IPS-18c (cell line): Measurements from ENCODE around the gene AVPR2.
A peak's percentile ranks its signal among the peaks of the same experiment; 100 is the strongest.

ENCODE experiments used
- H3K4me3 ChIP-seq: 2 replicates; pipeline ENCODE4 v1.7.0; 2013; ENCODE audit warnings: low read depth, mild to moderate bottlenecking, low read length, moderate library complexity; ENCODE audit not compliant: insufficient read depth
- H3K9me3 ChIP-seq: one replicate; pipeline ENCODE4 v1.6.1; 2013; ENCODE audit warnings: mild to moderate bottlenecking, low read length, moderate library complexity; ENCODE audit not compliant: control insufficient read depth, insufficient read depth

AVPR2 gene

DNA sequence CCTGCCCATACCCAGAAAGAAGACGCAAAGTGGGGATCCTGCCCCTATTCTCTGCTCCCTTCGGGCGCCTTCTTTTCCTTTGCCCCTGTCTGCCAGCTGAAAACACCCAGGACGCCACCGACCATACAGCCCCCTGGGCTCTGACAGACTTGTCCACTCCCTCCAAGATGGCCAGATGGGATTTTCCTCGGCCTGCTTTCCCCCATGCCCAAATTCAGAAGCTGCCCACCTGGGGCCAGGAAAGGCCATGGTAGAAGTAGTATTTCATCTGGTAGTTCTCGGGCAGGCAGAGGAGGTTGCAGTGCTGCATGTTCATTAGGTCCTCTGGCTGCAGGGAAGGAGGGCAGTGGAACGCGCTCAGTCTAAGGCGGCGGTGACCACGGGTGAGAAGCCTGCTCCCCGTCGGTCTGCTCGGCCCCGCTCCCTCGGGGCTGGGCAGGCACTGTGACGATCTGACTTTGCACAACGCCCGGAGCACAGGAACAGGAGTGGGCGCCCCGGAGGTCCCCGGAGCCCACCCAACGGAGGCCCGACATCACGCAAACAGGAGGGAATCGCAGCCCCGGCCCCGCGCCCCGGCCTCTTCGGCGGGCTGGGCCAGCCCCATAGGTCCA is 29.8 kb downstream of the AVPR2 start:
- H3K4me3 ChIP-seq, result peak overlapping the region; percentile 63
- H3K9me3 ChIP-seq, result peaks cover 9% of the 10 kb centered on the region

DNA sequence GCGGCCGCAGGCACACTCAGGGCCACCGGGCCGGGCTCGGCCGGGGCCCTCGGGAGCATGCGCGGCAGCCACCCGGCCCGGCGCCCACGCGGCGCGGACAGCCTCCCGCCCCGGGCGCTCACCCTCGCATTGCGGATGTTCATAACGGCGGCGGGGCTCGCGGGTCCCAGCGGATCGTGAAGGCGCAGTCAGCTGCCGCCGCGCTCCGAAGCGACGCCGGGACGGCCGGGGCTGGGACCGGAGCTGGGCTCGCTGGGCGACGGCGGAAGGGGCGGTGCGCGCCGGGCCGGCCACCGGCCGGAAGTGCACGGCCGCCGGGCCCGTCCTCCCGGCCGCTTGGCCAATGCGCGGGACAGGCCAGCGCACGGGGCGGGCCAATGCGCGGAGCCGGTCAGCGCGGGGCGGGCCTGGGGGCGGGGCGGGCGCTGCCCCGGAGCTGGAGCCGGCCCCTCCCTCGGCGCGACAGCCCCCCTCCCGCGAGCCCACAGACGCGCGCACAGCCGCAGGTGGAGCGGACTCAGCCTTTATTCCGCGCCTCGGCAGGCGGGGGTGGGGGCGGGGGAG is 30.4 kb downstream of the AVPR2 start, which contains the start of gene NAA10:
NAA10 (minus strand) TSS at position 276 of the 564 bp plus-strand sequence; CDS start at position 143, 133 bp downstream.
- Histone ChIP-seq H3K9me3 (peaks cover 9% of the 10 kb centered on the region), H3K4me3 (peak within 1 kb of the TSS; percentile 63)

DNA sequence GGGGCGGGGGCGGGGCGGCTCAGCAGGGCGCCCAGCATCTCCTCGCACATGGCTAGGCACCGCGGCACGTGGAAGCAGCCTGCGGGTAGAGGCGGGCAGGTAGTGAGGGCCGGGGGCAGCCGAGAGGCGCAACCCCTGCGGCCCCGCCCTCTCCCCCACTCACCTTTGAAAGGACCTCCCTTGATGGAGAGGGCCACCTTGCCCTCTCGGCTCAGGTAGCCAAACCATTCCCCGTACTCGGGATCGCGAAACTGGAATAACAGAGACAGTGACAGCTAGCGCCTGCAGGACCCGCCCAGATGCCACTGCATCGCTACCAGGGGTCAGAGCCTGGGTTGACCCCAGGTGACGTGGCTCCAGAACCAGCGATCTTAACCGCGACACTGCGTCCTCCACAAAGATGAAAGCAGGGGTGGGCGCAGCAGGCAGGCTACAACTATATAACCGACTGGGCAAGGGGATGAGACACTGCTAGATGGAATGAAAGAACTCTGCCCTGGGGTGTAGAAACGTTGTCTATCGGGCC is 30.9 kb downstream of the AVPR2 start:
- Histone ChIP-seq H3K9me3 (peaks cover 9% of the 10 kb centered on the region), H3K4me3 (peak overlapping the region; percentile 4; the same call in 1 of the 2 replicates)

DNA sequence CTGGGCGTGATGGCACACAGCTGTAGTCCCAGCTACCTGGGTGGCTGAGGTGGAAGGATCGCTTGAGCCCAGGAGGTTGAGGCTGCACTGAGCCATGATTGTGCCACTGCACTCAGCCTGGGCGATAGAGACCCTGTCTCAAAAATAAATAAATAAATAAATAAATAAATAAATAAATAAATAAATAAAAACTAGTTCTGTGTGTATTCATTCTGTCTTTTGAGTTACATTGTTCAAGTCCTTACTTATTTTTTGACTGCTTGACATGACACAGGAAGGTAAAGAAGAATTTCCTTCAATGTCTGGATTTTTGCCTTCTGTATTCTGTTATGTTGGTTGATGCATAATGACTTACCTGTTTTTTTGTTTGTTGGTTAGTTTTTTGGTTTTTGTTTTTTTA is 32.6 kb downstream of the AVPR2 start:
- H3K4me3 ChIP-seq, result no peak overlapping the region
- peaks cover 7% of the 10 kb centered on the region for H3K9me3 ChIP-seq

DNA sequence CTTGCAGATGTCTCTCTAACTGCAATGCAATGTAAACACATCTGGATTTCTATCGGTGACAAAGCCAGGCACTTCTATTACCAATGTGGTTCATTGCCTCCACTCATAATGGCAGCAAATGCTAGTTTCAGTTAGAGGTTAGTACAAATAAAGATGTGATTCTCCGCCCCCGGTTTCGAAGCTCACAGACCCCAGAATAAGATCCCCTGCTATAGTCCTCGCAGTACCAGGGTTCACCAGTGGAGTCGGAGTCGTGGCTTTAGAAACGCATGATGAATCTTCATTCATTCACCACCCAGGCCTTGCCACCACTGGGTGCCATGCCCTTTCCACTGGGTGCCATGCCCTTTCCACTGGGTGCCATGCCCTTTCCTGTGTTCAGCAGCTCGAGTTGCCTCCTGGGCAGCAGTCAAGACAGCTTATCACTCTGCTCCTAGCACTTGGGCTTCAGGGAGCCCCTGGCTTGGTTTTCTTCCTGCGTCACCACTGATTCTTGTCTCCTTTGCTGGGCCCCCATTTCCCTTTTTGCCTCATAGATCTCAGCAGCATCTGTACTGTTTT is 33.8 kb downstream of the AVPR2 start:
- Histone ChIP-seq H3K9me3 (peaks cover 3% of the 10 kb centered on the region), H3K4me3 (no peak overlapping the region)

DNA sequence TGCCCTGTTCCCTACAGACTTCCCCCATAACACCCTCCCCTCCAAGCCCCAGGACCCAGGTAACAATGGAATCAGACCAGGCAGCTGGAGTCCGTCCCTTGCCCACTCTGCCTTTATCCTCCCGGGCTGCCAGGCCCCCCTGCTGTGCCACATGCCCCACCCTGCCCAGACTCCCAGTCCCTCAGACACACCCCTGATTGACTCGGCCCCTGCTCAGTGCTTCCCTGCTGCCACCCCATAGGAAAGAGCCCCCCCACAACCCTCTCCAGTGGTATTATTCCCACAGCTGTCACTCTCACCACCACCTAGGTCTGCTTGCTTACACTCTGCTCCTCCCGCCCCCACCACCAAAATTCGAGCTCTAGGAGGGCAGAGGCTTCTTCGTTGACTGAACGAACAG is 35.1 kb downstream of the AVPR2 start:
- no peak overlapping the region for H3K4me3 ChIP-seq
- H3K9me3 ChIP-seq, result peaks cover 3% of the 10 kb centered on the region

DNA sequence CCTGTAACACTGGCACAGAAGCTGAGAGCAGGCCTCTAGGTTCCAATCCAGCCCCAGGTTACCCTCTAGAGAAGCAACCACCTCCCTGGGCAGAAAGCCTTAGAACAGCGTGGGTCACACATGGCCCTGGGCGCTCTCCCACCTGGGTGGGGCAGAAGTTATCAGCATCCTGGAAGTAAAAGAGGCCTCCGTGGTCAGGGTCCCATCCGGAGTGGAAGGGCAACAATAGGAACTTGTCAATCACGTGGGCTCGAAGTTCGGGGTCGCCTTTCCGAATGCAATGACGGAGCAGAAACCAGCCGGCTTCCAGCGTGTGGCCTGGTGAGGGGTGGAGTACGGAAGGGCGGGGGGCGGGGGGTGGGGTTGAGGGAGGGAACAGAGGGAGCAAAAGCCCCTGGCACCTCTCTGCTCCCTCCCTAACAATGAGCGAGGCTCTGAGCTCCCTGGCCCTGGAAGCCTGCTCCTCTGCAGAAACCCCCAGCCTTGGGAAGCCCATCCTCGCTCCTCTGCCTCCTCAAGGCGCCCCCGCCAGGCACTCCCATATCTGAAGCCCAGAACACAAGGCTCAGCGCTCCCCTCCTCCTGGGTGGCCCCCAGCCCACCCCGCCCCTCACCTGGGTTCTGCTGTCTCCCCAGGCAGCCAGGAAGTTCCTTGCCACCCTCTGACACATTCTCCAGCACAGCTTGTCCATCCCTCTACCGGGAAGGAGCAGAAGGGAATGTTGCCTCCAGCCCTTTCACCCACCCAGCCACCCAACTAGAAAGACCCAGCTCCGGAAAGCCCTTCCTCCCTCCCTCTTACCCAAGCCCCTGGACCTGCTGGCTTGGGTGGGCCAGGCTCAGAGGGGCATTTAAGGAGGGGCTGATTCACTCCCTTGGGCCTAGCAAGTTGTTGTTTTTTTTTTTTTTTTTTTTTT is 37.1 kb downstream of the AVPR2 start:
- no peak overlapping the region for H3K4me3 ChIP-seq

DNA sequence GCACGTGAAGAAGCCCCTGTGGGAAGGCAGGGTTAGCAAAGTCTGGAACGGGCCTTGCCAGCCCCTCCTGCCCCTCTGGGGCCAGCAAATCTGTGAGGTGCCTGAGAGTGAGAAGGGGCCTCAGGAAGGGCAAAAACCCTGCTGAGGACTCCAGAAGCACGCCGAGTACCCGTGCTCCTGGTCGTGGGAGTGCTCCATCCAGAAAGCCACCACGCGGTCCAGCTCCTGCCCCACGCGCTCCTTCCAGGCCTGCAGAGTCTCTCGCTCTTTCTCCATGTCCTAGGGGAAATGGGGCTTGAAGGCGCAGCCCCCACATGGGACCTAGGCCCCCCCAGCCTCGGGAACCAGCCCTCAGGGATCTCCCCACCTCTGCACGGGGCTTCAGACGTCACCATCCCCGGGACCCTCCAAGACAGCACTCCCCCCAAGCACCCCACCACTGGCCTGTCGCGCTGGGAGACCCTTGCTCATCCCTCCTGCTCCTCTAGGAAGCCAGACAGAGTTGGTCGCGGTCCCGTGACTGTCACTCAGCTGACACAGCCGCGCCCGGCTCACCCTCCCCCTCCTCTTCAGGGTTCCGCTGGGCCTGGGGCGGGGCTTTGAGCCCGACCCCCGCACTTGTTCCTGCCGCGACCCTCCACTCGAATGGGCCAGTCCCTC is 39.8 kb downstream of the AVPR2 start, which contains the start of gene RENBP:
RENBP (minus strand) TSS at position 504 of the 660 bp plus-strand sequence; CDS start at position 471, 33 bp downstream.
- Histone ChIP-seq H3K4me3 (peak within 1 kb of the TSS; percentile 28; the same call in 1 of the 2 replicates), H3K9me3 (peaks cover 2% of the 10 kb centered on the region)

More for the DNA sequence above, 37.1 kb downstream of the AVPR2 start:
- peaks cover 5% of the 10 kb centered on the region for H3K9me3 ChIP-seq

DNA sequence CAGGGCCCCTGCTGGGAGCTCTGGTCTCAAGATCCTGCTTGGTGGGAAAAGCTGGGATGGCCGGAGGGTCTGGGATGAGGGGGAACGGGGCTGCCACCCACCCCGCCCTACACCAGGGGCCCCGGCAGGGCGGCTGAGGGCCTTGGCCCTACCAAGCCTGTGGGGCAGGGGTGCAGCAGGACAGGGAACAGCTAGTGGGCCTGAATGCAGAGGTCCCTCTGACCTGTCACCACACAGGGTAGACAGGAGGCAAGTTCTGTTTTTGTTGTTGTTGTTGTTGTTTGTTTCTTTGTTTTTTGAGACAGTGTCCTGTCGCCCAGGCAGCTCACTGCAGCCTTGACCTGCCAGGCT is 40.3 kb downstream of the AVPR2 start:
- Histone ChIP-seq H3K9me3 (peaks cover 2% of the 10 kb centered on the region), H3K4me3 (peak overlapping the region; percentile 28; the same call in 1 of the 2 replicates)

DNA sequence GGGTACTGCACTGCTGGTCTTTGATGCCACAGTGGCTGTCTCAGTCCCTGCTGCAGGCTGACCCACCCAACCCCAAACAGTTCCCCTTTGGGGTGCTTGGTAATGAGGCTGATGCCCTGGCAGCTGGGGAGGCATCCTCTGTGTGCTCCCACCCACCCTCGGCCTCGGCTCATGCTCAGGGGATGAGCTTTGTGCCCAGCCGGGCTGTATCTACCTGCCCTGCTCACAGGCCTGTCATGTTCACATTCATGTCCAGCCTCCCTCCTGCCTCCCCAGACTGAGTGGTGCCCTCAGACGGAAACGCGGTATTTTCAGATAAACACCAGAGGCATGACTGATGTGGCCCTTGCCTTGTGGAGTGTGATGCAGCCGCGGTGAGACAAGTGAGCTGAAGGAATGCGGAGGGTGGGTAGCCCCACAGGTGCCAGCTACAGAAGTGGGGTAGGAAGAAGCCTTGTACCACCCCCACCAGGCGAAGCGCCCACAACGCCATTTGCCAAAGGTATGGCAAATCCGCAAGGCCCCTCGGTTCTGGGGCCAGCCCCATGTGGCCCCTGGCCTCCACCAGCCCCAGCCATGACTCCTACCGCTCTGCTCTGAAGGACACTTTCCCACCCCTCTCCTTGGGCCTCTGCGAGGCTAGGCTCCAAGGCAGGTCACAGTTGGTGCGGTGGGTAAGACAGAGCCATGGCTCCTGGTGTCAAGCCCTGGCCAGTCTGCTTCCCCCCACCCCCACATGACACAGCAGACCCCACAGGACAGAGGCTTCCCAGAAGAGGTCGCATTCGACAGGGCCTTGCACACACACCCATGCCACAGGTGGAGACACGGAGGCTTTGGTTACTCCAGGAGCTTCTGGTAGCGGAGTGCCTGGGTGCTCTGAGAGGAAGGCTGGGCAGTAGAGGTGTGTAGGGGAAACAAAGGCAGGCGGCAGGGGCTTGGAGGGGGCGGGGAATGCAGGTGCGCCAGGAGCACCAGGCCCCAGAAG is 41.8 kb downstream of the AVPR2 start:
- Histone ChIP-seq H3K9me3 (peaks cover 2% of the 10 kb centered on the region), H3K4me3 (no peak overlapping the region)

DNA sequence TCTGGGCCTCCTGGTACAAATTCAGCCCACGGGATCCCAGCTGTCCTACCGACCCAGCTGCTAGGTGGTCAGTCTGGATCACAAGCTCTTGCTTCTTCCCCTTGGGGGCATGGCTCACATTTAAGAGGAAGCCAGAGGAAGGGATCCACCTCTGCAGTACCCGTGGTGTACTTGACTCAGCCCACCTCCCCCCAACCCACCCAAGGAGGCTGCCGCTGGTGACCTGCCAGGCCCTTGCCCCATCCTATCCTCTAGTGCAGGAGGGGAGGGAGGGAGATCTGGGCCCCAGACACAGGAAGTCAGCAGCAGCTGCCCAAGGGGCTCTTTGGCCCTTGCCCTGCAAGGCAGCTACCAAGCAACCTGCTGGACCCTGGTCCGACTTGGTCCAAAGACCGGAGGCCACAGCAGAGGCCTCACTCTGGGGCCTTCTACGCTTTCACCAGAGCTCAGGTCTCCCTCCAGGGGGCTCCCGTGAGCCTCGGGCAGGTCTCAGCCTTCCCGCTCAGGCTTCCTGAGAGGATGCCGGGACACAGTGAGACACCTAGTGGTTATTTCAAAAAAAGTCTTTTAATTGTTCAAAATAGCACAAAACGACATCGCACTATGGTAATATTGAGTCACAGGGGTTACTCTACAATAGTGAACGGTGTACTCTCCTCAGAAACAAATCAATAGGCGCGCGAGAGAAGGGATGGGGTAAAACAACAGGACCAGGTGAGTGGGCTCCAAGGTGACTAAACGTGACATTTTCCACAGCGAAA is 42.7 kb downstream of the AVPR2 start:
- H3K4me3 ChIP-seq, result no peak overlapping the region
- H3K9me3 ChIP-seq, result peaks cover 2% of the 10 kb centered on the region

DNA sequence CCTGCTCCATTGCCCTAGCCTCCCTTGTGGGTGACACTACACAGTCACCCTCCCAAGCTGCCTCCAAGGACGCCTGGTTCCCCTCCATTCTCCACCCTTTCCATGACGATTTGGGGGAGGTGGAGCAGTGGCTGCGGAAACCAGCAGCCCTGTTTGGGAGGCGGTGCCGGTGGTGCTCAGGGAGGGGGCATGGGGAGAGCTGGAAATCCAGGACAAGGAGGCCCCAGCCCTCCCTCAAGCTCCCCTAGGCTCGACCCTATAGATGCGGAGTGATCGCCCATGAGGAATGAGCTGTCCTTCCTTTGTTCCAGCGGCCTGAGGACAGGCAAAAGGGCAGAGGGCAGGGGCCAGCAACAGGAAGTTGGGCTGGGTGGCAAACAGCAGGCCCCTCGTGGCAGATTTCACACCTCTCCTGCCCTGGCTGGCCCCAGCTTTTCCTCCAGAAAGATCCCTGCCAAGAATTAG is 43.6 kb downstream of the AVPR2 start:
- Histone ChIP-seq H3K9me3 (peaks cover 2% of the 10 kb centered on the region), H3K4me3 (no peak overlapping the region)

DNA sequence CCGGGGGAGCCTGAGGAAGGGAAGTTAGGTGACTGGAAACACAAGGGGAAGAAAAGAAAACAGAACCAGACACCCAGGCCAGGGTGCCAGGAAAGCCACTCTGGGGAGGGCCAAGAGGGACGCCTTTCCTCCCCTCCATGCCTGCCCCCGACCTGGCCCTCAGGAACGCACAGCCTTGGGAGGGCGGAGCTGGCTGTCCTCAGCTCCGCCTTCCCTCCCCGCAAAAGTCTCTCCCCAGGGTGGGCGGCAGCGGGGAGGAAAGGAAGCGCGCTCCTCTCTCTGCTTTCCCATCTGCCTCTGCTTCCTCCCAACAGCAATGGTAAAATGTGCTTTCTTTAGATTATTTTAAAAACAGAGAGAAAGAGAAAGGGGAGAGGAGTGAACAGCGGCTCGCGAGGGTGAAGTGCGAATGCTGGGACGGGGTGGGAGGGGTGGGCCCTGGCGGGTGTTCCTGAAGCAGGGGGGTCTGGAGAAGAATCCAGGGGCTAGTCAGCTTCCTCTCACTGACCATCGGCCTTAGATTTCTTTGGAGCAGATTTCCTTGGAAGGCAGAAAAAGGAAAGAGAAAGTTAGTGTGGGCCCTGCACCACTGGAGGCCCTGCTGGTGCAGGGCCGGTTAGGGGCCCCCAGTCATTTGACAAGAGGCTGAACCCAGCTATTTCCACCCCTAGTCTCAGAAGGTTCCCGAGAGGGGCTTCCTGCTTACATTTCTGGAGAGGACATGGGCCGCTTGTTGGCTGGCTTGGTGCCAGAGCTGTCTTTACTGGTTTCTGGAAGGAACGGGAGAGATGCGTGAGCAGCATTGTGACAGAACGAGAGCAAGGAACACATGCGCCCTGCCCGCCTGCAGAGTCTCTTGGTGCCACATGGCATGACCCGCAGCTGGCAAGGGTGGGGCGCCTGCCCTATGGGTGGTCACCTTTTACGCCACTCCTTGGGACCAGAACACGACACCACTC is 44.7 kb downstream of the AVPR2 start:
- Histone ChIP-seq H3K4me3 (no peak overlapping the region), H3K9me3 (peaks cover 2% of the 10 kb centered on the region)

DNA sequence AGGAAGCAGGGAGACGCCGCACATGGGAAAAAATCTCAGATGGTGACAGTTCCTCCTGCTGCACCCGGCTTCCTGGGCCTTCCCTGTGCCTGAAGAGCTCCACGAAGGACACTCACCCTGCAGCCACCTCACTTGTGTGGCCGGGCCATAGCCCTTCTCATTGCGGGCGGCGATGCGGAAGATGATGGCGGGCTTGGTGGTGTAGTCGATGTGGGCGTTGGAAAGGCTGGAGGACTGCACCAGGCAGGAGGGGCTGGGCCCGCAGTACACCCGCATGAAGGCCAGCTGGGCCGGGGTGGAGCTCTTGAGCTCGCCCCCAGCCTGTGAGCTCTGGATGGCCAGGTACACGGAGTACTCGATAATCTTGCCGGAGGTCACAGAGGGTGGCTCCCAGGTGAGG is 45.7 kb downstream of the AVPR2 start:
- H3K9me3 ChIP-seq, result peaks cover 2% of the 10 kb centered on the region
- H3K4me3 ChIP-seq, result no peak overlapping the region
